MM.1S (cell line): ENCODE data around the gene IFITM10.

Source experiments
- DNase-seq: peaks from one replicate; pipeline ENCODE4 v3.0.0-alpha.2; 2015
- H2AFZ ChIP-seq: fragments of 300-600 bp; sonication (generic); 2 replicates; pipeline ENCODE4 v1.6.0; 2016; ENCODE audit warnings: antibody characterized with exemption, low read length
- H3F3A ChIP-seq: fragments of 300-600 bp; sonication (generic); 2 replicates; pipeline ENCODE4 v1.6.1; 2016; ENCODE audit warnings: mild to moderate bottlenecking, antibody characterized with exemption, low read length, moderate library complexity, mixed read lengths; ENCODE audit not compliant: insufficient read depth
- H3K27ac ChIP-seq: fragments of 300-600 bp; sonication (generic); 2 replicates; pipeline ENCODE4 v1.5.1; 2016; ENCODE audit warnings: mild to moderate bottlenecking, low read length
- H3K27me3 ChIP-seq: fragments of 300-600 bp; sonication (generic); replicated peaks from 2 replicates; pipeline ENCODE4 v1.6.0; 2016; ENCODE audit warnings: low read length; ENCODE audit not compliant: insufficient read depth
- H3K36me3 ChIP-seq: fragments of 300-600 bp; sonication (generic); replicated peaks from 2 replicates; pipeline ENCODE4 v1.6.1; 2016; ENCODE audit warnings: mild to moderate bottlenecking, low read length, mixed read lengths; ENCODE audit not compliant: insufficient read depth
- H3K4me1 ChIP-seq: fragments of 300-600 bp; sonication (generic); 2 replicates; pipeline ENCODE4 v1.6.1; 2016; ENCODE audit warnings: low read length, mixed read lengths
- H3K4me2 ChIP-seq: fragments of 300-600 bp; sonication (generic); 2 replicates; pipeline ENCODE4 v1.6.0; 2016; ENCODE audit warnings: low read depth, low read length
- H3K4me3 ChIP-seq: fragments of 300-600 bp; sonication (generic); 2 replicates; pipeline ENCODE4 v1.5.1; 2016; ENCODE audit warnings: low read length, mixed read lengths
- H3K79me2 ChIP-seq: fragments of 300-600 bp; sonication (generic); 2 replicates; pipeline ENCODE4 v1.6.1; 2016; ENCODE audit warnings: mixed run types, low read length, mixed read lengths
- H3K9ac ChIP-seq: fragments of 300-600 bp; sonication (generic); 2 replicates; pipeline ENCODE4 v1.6.1; 2016; ENCODE audit warnings: low read length, mixed read lengths
- H3K9me2 ChIP-seq: fragments of 300-600 bp; sonication (generic); replicated peaks from 2 replicates; pipeline ENCODE4 v1.6.1; 2016; ENCODE audit warnings: mild to moderate bottlenecking, low read length, mixed read lengths; ENCODE audit not compliant: insufficient read depth
- H3K9me3 ChIP-seq: fragments of 300-600 bp; sonication (generic); replicated peaks from 2 replicates; pipeline ENCODE4 v1.6.1; 2016; ENCODE audit warnings: mild to moderate bottlenecking, low read length, mixed read lengths; ENCODE audit not compliant: insufficient read depth
- H4K20me1 ChIP-seq: fragments of 300-600 bp; sonication (generic); 2 replicates; pipeline ENCODE4 v1.6.1; 2016; ENCODE audit warnings: mild to moderate bottlenecking, low read length, moderate library complexity, mixed read lengths; ENCODE audit not compliant: insufficient read depth
- CTCF ChIP-seq: fragments of 300-600 bp; sonication (generic); IDR thresholded peaks from 2 replicates; pipeline ENCODE4 v1.5.1; 2016; ENCODE audit warnings: antibody characterized with exemption, low read length, mixed read lengths
- EZH2 ChIP-seq: fragments of 300-600 bp; sonication (generic); optimal IDR thresholded peaks from 2 replicates; pipeline ENCODE3; 2017; ENCODE audit warnings: low read depth, mild to moderate bottlenecking, antibody characterized with exemption, low read length, mixed read lengths
- EZH2phosphoT487 ChIP-seq: fragments of 300-600 bp; sonication (generic); IDR thresholded peaks from 2 replicates; pipeline ENCODE4 v1.6.1; 2018; ENCODE audit warnings: antibody characterized with exemption, low read length

IFITM10 gene

DNA sequence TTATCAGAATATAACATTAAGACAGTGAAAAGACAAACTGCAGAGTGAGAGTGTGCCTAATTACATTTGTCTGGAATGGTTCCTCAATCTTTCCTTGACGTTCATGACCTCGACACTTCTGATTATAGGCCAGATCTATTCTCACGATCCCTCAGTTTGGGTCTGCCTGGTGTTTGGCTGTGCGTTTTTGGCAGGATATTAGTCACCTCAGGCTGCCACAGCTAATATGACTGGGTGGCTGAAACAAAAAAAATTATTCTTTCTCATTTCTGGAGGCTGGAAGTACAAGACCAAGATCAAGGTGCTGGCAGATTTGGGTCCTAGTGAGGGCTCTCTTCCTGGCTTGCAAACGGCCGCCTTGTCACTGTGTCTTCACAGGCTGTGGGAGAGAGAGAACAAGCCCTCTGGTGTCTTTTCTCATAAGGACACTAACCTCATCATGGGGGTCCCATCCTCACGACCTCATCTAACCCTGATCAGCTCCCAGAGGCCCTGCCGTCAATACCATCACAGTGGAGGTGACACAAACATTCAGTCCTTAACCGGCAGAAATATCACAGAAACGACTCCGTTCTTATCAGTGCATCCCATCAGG lies 23.2 kb downstream of the IFITM10 start:
- no peaks in the 10 kb centered on the region for H3K4me1 ChIP-seq
- H3K79me2 ChIP-seq: no peaks in the 10 kb centered on the region
- H3F3A ChIP-seq: no peaks in the 10 kb centered on the region
- H3K36me3 ChIP-seq: no peaks in the 10 kb centered on the region
- no peak for DNase-seq
- H3K4me2 ChIP-seq: no peak overlapping the region
- no peaks in the 10 kb centered on the region for H3K9me2 ChIP-seq
- TF ChIP-seq EZH2 (no peak), EZH2phosphoT487 (no peak), CTCF (no peak)
- H3K9me3 ChIP-seq: no peaks in the 10 kb centered on the region
- H2AFZ ChIP-seq: no peak overlapping the region
- H3K9ac ChIP-seq: no peak overlapping the region
- no peak overlapping the region for H3K27ac ChIP-seq
- H3K4me3 ChIP-seq: no peak overlapping the region
- no peaks in the 10 kb centered on the region for H4K20me1 ChIP-seq
- H3K27me3 ChIP-seq: peaks cover 94% of the 10 kb centered on the region

- H3K36me3 ChIP-seq: no peaks in the 10 kb centered on the region
- H3K9me3 ChIP-seq: no peaks in the 10 kb centered on the region
- no peaks in the 10 kb centered on the region for H3K9me2 ChIP-seq
- no peak overlapping the region for H3K4me3 ChIP-seq
- no peak overlapping the region for H3K9ac ChIP-seq
- no peak overlapping the region for H3K27ac ChIP-seq
- TF ChIP-seq EZH2phosphoT487: no peak
- TF ChIP-seq EZH2: no peak
- no peak for TF ChIP-seq CTCF
- H4K20me1 ChIP-seq: no peaks in the 10 kb centered on the region
- no peaks in the 10 kb centered on the region for H3F3A ChIP-seq
- no peak overlapping the region for H2AFZ ChIP-seq
- no peaks in the 10 kb centered on the region for H3K4me1 ChIP-seq
- no peak for DNase-seq
- peaks cover 94% of the 10 kb centered on the region for H3K27me3 ChIP-seq
- H3K79me2 ChIP-seq: no peaks in the 10 kb centered on the region
- no peak overlapping the region for H3K4me2 ChIP-seq
Measured at GRCh38 chr11:1719781-1720180, 30.6 kb downstream of the IFITM10 start.

DNA sequence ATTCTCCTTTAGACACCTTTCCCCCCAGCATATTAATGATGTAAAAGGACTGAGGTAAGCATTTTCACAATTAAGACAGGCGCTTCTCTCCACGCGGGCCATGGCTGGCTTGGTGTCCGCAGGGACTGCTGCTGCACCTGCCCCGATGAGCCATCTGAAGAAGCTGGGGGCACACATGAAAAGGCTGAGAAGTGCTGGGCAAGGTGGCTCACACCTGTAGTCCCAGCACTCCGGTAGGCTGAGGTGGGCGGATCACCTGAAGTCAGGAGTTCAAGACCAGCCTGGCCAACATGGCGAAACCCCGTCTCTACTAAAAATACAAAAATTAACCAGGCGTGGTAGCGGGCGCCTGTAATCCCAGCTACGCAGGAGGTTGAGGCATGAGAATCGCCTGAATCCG lies 32.1 kb downstream of the IFITM10 start:
- Histone ChIP-seq H3K4me1 (no peaks in the 10 kb centered on the region), H2AFZ (no peak overlapping the region), H3K4me2 (no peak overlapping the region), H3F3A (no peaks in the 10 kb centered on the region), H3K9me2 (no peaks in the 10 kb centered on the region), H4K20me1 (no peaks in the 10 kb centered on the region), H3K27ac (no peak overlapping the region), H3K9ac (no peak overlapping the region), H3K4me3 (no peak overlapping the region), H3K79me2 (no peaks in the 10 kb centered on the region), H3K36me3 (no peaks in the 10 kb centered on the region), H3K9me3 (no peaks in the 10 kb centered on the region), H3K27me3 (peaks cover 94% of the 10 kb centered on the region)
- no peak for TF ChIP-seq EZH2phosphoT487
- TF ChIP-seq CTCF: no peak
- no peak for TF ChIP-seq EZH2
- no peak for DNase-seq

GRCh38 chr11:1717745-1718144 lies 32.6 kb downstream of the IFITM10 start:
- H2AFZ ChIP-seq: no peak overlapping the region
- H3K9me3 ChIP-seq: no peaks in the 10 kb centered on the region

More at GRCh38 chr11:1717745-1718144, 32.6 kb downstream of the IFITM10 start:
- Histone ChIP-seq H3K4me2 (no peak overlapping the region), H3K36me3 (no peaks in the 10 kb centered on the region), H3K27me3 (peaks cover 93% of the 10 kb centered on the region), H3K4me1 (no peaks in the 10 kb centered on the region), H3F3A (no peaks in the 10 kb centered on the region), H3K79me2 (no peaks in the 10 kb centered on the region), H3K27ac (no peak overlapping the region), H4K20me1 (no peaks in the 10 kb centered on the region), H3K9me2 (no peaks in the 10 kb centered on the region), H3K9ac (no peak overlapping the region), H3K4me3 (no peak overlapping the region)
- DNase-seq: no peak
- TF ChIP-seq EZH2phosphoT487: no peak
